ENCODE data around the gene APMAP. TPM values are rescaled to one million over a fixed set of nuclear protein-coding genes. Genes with fewer than 3 reads are reported as not detected.

The APMAP gene
- total and polyA plus RNA-seq, 7 donors: 9.6 to 55.8 (median 25.7) TPM

DNA sequence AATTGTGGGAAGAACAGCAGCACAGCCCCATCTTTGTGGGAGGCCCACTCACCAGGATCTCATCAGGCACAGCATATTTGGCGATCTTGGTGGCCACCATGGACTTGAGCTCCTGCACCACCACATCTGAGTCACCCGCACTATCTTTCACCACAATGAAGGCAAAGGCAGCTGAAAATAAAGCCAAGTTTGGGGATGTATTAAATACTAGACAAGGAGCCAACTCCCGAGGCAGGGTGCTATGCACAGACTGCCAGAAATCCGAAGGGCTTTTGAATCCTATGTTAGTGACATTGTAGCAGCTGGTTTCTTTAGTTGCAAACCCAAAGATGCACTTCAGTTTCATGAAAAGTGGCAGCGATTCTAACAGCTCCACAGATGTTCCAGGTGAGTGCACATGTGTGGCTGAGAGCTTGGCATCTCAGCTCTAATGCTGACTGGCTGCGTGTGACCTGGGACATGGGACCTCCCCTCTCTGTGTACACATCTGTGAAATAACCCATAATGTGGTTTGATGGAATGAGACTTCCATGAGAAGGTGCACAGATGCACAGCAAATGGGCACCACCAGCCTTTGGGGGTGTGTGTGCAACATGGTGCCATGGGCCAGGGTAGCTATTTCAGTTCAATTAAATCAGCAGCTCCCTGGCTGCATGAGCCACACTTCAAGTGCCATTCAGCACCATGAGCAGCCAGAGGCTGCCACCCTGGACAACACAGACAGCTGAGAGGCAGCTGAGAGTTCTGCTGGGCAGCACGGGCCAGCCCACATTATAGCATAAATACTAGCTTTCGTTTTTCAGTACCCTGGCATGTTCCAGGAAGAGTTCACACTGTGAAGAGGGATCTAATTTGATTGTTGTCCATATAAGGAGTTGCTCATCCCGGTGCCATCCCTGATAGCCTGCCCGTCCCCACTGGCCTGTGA, 16.9 kb upstream of the APMAP start:
- intact Hi-C loops (cut with DNase I): no loop called here

GRCh38 chr20:25008388-25009217, 16.1 kb upstream of the APMAP start:
- intact Hi-C loops (cut with DNase I): no loop called here
- peaks cover 0 to 49% (median 30%) of the 10 kb centered on the region in 4 donors for H3K4me1 ChIP-seq
- DNase-seq: peak; percentile 57
- WGBS, 2 donors: 95 to 96% methylated on average over 11 of the region's 11 CpGs
- H3K4me3 ChIP-seq: no peak overlapping the region
- peaks cover 11 to 76% (median 41%) of the 10 kb centered on the region in 4 donors for H3K36me3 ChIP-seq
- TF ChIP-seq POLR2AphosphoS5 (IDR thresholded peaks at IDR 0.05): no peak
- TF ChIP-seq POLR2A (IDR thresholded peaks at IDR 0.05): no peak
- TF ChIP-seq EP300 (IDR thresholded peaks at IDR 0.05): no peak
- TF ChIP-seq, protein P1, sequence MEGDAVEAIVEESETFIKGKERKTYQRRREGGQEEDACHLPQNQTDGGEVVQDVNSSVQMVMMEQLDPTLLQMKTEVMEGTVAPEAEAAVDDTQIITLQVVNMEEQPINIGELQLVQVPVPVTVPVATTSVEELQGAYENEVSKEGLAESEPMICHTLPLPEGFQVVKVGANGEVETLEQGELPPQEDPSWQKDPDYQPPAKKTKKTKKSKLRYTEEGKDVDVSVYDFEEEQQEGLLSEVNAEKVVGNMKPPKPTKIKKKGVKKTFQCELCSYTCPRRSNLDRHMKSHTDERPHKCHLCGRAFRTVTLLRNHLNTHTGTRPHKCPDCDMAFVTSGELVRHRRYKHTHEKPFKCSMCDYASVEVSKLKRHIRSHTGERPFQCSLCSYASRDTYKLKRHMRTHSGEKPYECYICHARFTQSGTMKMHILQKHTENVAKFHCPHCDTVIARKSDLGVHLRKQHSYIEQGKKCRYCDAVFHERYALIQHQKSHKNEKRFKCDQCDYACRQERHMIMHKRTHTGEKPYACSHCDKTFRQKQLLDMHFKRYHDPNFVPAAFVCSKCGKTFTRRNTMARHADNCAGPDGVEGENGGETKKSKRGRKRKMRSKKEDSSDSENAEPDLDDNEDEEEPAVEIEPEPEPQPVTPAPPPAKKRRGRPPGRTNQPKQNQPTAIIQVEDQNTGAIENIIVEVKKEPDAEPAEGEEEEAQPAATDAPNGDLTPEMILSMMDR (IDR thresholded peaks at IDR 0.05): no peak
- H3K27me3 ChIP-seq: no peaks in the 10 kb centered on the region
- H3K9me3 ChIP-seq: no peaks in the 10 kb centered on the region
- peak overlapping the region in 3 of 4 donors; percentile 57 to 79 (median 64) for H3K27ac ChIP-seq

More for the DNA sequence above, 16.9 kb upstream of the APMAP start:
- no peaks in the 10 kb centered on the region for H3K9me3 ChIP-seq
- peaks cover 0 to 45% (median 29%) of the 10 kb centered on the region in 4 donors for H3K4me1 ChIP-seq
- no peaks in the 10 kb centered on the region for H3K27me3 ChIP-seq
- TF ChIP-seq, protein P1 (IDR thresholded peaks at IDR 0.05): no peak
- no peak for TF ChIP-seq POLR2A (IDR thresholded peaks at IDR 0.05)
- TF ChIP-seq EP300 (IDR thresholded peaks at IDR 0.05): no peak
- TF ChIP-seq POLR2AphosphoS5 (IDR thresholded peaks at IDR 0.05): no peak
- 87 to 90% methylated on average over 10 of the region's 10 CpGs for WGBS, 2 donors
- peak; percentile 60 for DNase-seq
- H3K36me3 ChIP-seq: peaks cover 11 to 85% (median 48%) of the 10 kb centered on the region in 4 donors
- no peak overlapping the region for H3K4me3 ChIP-seq
- H3K27ac ChIP-seq: peak overlapping the region; percentile 18 to 64 (median 50)

DNA sequence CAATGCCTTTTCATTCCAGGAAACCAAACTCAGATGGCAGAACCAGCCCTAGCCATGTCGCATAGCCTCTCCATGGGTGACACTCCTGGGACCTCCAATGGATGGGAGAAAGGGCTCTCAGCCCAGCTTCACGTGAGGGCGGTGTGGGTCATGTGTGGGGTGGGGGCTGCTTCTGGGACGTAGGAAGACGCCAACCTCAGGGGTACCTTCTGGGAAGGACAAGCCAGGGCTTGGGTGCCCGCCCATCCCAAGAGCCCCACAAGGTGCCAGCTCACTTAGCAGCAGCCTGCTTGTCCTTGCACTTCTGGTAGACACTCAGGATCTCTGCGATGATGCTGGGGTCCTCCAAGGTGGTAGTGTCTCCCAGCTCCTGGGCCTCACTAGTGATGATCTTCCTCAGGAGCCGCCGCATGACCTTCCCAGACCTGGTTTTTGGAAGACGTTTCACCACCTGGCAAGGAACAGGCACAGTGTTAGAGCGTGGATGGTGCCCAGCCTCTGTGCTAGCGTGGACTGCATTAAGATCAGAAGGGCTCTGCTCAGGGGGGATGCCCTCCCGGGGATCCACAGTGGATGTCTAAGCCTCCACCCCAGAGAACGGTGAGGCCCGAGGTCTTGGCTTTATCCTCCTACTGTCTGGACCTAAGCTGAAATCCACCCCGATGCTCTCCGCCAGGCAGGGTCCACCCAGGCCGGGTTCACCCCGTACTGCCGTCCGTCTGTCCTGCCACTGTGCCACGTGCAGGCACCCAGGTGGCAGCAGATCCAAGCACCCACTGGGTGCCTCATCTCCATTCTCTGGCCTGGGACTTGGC, 15.1 kb upstream of the APMAP start:
- TF ChIP-seq POLR2A (IDR thresholded peaks at IDR 0.05) (no peak), POLR2AphosphoS5 (IDR thresholded peaks at IDR 0.05) (no peak), EP300 (IDR thresholded peaks at IDR 0.05) (no peak)
- TF ChIP-seq, protein P1 (IDR thresholded peaks at IDR 0.05): no peak
- Histone ChIP-seq H3K36me3 (peaks cover 11 to 67% (median 33%) of the 10 kb centered on the region in 4 donors), H3K4me3 (no peak overlapping the region), H3K27ac (peak overlapping the region in 3 of 4 donors; percentile 79), H3K27me3 (no peaks in the 10 kb centered on the region), H3K9me3 (no peaks in the 10 kb centered on the region), H3K4me1 (peaks cover 0 to 49% (median 30%) of the 10 kb centered on the region in 4 donors)
- intact Hi-C loops (cut with DNase I): no loop called here
- 96% methylated on average over 22 of the region's 22 CpGs for WGBS, 2 donors
- peak; percentile 56 for DNase-seq
